Right hindlimb (tissue), 1 donor: ENCODE data around the gene NCK1.
"Not testable (repeated sequence)": the region's sequence is repeated elsewhere in the genome, so short reads cannot be mapped to it uniquely, and the experiment has no call there.

Experiments
- DNase-seq: peaks from one replicate; pipeline ENCODE4 v3.0.0-alpha.2; 2018

The NCK1 gene

DNA sequence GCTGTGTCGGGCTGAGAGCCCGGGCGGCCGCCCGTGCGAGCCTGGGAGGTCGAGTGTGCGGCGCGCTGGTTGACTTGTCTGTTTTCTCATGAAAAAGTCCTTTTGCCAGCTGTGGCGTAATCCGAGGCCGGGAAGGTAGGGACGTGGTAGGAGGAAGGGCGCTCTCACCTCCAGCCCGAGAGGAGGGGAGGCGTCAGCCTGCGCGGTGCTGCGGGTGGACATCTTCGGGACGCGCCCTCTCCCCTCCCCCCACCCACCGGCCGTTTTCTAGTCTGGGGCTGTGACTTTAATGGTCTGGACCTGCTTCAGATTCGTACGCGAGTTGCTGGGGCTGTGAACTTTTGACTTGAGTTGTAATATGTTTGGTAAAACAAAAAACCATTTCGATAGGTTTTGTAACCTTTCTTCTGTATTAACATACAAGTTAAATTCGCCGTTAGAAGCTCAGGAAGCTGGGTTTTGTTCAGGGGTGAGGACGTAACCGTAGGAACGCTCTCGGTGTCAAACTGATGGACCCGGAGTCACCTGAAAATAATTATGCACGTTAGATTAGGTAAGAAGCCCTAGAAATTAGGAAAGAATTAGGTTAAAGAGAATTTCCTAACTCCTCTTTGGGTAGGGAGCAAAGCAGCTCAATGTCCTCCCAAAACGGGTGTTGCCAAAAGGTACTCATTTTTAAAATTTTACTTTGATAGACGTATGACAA is 762 bp downstream of the NCK1 start:
- peak; percentile 76 for DNase-seq

DNA sequence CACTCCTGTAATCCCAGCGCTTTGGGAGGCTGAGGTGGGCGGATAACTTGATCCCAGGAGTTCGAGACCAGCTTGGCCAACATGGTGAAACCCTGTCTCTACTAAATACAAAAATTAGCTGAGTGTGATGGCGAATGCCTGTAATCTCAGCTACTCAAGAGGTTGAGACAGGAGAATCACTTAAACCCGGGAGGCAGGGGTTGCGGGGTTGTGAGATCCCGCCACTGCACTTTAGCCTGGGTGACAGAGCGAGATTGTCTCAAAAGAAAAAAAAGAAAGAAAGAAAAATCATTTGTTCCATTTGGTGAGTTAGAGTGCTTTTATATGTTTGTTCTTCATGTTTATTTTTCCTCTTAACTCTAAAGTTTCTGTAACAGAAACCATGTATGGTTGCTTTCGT is 7.3 kb downstream of the NCK1 start:
- DNase-seq: no peak

DNA sequence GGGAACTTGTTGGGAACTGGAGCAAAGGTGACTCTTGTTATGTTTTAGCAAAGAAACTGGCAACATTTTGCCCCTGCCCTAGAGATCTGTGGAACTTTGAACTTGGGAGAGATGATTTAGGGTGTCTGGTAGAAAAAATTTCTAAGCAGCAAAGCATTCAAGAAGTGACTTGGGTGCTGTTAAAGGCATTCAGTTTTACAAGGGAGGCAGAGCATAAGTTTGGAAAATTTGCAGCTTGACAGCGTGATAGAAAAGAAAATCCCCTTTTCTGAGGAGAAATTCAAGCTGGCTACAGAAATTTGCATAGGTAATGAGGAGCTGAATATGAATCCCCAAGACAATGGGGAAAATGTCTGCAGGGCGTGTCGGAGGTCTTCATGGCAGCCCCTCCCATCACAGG is 10.2 kb downstream of the NCK1 start:
- DNase-seq: not testable (repeated sequence)

DNA sequence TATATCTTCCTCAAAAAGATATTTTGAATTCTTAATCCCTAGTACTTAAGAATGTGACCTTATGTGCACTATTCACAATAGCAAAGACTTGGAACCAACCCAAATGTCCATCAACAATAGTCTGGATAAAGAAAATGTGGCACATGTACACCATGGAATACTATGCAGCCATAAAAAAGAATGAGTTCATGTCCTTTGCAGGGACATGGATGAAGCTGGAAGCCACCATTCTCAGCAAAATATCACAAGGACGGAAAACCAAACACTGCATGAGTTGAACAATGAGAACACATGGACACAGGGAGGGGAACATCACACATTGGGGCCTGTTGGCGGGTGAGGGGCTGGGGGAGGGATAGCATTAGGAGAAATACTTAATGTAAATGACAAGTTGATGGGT is 17.5 kb downstream of the NCK1 start:
- not testable (repeated sequence) for DNase-seq

DNA sequence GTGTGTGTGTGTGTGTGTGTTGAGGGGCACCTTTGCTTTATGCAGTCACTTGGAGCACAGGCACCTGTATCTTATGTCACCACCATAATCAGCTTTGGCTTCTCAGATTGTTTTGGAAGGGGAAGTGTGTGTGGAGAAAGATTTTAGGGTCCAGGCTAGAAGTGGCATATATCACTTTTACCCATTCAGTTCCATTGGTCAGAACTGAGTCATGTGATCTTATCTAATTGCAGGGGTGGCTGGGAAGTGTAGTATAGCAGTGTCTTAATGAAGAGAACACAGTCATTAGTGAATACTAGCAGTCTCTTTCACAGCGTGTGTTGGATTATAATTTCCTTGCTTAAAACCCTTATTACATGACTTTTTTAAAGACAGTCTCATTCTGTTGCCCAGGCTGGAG is 20.6 kb downstream of the NCK1 start:
- no peak for DNase-seq

DNA sequence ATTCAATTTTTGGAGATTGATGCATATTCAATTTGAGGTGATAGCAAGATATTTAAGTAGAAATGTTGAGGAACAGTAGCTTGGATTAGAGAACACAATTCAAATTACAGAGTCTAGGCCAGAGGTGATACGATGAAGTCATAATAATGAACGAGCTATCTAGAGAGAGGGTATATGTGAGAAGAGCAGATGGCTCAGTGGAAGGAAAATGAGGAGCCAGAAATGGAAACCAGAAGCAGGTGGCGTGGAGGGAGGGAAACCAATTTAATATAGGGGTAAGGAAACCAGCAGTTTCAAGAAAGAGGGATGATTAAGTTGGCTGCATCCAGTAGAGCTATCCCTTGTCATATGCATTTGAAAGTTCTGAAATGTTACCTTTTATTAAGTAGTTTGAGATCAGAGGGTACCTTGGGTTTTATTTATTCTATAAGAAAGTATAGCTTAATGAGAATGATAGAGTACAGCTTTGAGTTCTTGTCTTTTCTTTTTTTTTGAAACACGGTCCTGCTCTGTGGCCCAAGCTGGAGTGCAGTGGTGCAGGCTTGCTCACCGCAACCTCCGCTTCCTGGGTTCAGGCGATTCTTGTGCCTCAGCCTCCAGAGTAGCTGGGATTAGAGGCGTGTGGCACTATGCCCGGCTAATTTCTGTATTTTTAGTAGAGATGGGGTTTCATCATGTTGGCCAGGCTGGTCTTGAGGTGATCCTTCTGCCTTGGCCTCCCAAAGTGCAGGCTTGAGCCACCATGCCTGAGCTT is 22.1 kb downstream of the NCK1 start:
- no peak for DNase-seq

DNA sequence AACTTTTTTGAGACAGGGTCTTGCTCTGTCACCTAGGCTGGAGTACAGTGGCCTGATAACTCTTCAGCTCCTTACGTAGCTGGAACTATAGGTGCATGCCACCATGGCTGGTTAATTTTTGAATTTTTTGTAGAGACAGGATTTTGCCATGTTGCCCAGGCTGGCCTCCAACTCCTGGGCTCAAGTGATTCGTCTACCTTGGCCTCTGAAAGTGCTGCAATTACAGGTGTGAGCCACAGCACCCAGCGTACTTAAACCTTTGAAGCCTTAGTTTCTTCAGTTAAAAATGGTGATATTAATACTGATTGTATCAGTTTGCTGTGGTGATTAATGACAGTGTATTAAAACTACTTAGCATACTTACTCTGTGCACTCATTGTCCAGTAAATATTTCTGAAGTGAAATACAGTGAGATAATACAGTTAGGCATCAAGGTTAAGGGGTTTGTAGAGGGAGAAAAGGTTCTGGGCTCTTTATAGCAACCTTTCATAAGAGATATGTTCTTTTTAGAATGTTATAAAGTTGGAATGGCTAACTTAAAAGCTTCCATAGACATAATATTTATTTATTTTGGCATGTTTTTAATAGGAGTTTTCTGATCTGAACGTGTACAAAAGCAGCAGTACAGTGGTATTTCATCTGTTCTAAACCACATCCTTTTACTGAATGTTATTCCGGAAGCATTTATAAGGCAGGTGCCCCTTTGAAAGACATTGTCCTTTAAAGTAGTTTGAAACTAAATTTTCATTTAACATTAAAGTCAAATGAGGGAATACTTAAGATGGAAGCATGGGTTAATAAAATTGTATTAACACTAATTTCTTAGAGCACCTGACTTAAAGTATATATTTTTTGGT is 23.6 kb downstream of the NCK1 start:
- DNase-seq: no peak

DNA sequence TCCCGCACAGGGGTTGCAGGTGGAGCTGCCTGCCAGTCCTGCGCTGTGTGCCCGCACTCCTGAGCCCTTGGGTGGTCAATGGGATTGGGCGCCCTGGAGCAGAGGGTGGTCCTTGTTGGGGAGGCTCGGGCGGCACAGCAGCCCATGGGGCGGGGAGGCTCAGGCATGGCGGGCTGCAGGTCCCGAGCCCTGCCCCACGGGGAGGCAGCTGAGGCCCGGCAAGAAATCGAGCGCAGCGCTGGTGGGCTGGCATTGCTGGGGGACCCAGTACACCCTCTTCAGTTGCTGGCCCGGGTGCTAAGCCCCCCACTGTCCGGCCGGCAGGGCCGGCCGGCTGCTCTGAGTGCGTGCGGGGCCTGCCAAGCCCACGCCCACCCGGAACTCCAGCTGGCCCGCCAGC is 27.9 kb downstream of the NCK1 start:
- no peak for DNase-seq

DNA sequence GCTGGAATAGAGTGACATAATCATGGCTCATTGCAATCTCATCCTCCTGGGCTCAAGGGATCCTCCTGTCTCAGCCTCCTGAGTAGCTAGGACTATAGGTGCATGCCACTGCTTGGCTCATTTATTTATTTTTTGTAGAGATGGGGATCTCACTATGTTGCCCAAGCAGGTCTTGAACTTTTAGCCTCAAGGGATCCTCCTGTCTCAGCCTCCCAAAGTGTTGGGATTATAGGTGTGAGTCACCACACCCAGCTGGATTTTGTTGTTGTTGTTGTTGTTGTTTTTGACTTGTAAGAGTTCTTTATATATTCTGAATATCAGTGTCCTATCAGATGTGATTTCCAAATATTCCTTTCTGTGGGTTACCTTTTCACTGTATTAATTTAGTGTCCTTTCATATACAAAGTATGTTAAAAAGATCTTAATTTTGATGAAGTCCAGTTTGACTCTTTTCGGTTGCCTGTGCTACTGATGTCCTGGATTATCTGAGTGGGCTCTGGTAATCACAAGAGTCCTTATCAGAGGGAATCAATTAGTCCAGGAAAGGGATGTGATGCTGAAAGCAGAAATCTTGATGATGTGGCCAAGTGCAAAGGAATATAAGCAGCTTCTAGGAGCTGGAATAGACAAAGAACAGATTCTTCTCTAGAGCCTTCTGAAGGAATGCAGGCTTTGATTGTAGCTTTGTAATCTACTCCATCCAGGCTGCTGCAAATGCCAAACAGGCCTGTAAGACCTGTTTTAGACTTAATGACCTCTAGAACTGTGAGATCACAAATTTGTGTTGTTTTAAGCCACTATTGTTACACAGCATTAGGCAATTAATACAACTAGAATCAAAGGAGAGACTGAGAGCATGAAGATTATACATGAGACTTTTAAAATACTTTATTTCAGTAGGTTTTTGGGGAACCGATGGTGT is 30.2 kb downstream of the NCK1 start:
- no peak for DNase-seq

DNA sequence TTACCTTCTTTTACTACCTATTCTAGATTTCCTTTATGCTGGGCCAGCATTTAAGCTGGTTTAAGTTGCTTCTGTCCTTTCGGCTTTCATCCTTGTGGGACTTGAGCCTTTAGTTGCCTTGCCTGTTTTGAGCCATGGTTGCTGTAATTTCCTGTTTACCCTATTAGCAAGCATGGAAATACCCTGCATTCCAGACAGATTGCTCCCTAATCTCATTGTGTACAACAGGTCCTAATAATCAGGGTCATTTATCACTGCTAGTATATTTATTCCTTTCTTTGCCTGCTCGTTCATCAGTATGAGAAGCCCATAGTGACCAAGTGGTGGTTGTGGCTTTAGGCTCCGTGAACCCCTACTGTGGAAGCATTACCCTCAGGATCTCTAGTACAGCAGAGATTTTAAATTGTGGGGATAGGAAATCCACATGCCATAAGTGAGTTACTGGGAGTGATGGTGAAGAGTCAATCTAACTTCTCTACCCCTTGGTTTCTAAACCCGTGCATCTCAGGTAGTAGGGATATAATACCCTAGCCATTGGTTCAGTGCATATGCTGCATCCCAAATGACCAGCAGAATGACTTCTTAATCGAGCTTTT is 31.9 kb downstream of the NCK1 start:
- DNase-seq: no peak

DNA sequence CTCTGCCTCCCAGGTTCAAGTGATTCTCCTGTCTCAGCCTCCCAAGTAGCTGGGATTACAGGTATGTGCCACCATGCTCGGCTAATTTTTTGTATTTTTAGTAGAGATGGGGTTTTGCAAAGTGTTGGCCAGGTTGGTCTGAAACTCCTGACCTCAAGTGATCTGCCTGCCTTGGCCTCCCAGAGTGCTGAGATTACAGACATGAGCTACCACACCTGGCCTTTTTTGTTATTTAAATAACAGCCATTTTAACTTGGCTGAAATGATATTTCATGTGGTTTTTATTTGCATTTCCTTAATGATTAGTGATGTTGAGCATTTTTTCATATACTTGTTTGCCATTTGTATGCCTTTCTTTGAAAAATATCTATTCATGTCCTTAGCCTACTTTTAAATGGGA is 35.2 kb downstream of the NCK1 start:
- DNase-seq: not testable (repeated sequence)

DNA sequence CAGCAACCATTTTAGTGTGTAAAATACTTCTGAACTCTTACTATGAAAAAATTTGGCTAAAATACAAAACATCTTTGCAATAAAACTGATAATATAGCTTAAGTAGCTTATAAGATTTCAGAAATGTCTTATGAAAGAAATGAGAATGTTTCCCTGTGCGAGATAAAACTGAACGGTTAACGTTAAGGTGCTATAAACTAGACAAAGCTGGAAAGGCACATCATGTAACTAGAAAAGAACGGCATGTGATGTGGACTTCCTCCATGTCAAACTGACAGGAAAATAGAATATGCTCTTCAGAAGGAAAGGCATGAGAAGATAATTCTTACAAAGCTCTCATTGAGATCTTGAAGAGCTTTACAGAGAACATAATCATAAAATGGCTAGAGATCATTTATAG is 36.5 kb downstream of the NCK1 start:
- DNase-seq: no peak

DNA sequence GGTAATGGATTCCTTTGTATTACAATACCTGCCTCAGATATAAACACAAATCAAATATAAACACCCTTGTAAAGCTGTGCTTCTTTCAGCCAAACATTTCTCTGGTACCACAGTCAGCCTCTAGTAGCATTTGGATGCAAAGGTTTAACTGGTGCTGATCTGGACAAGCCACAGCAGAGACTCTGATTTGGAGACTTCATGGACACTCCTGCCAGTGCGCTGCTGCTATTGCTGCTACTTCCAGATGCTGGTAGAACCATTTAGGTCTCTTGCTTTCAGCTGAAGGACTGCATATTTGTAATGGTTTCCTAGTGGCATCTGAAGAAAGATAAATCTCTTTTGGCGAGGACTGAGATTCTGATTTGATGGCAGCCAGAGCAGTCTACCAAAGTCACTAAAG is 36.9 kb downstream of the NCK1 start:
- DNase-seq: no peak

DNA sequence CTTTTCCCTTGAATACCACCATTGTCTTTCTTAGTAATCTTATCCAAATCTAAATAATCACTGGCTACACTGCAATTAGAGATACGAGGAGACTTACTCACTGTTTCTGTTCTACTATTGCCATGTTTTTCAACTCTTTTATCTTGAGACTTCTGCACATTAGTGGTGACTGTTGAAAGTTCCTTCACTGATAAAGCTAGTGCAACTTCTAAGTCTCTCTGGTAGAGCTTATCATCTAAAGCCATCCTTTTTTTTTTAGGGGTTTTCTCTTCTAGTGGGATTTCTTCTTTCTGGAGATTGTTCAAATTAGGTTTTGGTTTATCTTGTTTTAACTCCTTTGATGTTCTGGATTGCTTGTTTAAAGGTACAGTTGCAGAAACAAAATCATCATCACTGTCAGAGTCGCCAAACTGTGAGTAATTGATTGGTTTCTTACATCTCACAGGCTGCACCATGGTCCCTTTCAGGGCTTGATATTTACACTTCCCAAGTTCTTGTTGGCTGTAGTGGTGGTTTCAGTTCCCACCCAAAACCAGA is 37.7 kb downstream of the NCK1 start:
- no peak for DNase-seq

DNA sequence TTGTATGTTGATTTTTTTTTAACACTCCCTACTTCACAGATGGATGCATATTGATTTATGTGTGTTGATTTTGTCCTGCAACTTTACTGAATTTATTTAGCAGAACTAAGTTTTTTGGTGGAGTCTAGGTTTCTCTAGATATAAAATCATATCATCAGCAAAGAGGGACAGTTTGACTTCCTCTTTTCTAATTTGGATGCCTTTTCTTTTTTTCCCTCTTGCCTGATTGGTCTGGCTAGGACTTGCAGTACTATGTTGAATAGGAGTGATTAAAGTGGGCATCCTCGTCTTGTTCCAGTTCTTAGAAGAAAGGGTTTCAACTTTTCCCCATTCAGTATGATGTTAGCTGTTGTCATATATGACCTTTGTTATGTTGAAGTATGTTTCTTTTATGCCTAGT is 38.7 kb downstream of the NCK1 start:
- not testable (repeated sequence) for DNase-seq

DNA sequence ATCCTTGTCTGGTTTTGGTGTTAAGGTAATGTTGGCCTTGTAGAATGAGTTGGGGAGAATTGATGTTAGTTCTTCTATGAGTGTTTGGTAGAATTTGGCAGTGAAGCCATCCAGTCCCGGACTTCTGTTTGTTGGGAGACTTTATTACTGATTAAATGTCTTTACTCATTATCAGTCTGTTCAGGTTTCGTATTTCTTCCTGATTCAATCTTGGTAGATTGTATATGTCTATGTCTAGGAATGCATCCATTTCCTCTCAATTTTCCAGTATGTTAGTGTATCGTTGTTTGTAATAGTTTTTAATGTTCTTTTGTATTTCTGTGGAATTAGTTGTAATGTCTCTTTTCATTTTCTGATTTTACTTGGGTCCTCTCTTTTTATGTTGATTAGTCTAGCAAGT is 39.4 kb downstream of the NCK1 start:
- DNase-seq: no peak

DNA sequence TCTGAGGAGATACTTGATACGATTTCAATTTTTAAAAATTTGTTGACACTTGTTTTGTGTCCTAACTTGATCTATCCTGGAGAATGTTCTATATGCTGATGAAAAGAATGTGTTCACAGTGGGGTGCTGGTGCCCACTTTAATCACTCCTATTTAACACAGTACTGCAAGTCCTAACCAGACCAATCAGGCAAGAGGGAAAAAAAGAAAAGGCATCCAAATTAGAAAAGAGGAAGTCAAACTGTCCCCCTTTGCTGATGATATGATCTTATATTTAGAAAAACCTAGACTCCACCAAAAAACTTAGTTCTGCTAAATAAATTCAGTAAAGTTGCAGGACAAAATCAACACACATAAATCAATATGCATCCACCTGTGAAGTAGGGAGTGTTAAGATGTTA is 40.5 kb downstream of the NCK1 start:
- DNase-seq: not testable (repeated sequence)

DNA sequence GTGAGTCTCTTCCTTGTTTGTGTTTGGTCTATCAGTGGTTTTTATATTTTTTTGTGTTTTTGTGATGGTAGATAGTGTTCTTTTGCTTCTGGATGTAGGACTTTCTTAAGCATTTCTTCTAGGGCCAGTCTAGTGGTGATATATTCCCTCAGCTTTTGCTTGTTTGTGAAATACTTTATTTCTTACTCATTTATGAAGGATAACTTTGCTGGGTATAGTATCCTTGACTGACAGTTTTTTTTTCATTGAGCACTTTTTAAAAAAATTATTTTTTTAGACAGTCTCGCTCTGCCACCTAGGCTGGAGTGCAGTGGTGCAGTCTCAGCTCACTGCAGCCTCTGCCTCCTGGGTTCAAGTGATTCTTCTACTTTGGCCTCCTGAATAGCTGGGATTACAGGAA is 41.9 kb downstream of the NCK1 start:
- no peak for DNase-seq

DNA sequence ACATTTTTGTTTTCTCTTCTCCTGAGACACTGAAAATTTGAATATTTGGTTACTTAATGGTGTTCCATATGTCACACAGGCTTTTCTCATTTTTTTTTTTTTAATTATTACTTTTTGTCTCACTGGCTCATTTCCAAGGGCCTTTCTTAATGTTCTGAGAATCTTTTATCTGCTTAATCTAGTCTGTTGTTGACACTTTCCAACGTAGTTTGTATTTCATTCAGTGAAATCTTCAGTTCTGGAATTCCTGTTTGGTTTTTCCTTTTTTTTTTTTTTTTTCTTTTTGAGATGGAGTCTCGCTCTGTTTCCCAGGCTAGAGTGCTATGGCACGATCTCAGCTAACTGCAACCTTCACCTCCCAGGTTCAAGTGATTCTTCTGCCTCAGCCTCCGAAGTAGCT is 42.7 kb downstream of the NCK1 start:
- no peak for DNase-seq

DNA sequence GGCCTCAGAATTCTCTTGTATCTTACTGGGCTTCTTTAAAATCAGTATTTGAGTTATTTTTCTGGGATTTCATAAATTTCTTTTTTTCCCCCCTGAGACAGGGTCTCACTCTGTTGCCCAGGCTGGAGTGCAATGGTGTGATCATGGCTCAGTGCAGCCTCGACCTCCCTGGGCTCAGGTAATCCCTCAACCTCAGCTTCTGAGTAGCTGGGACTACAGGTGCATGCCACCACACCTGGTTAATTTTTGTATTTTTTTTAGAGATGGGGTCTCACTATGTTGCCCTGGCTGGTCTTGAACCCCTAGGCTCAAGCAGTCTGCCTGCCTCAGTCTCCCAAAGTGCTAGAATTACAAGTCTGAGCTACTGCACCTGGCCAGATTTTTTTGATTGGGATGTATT is 43.5 kb downstream of the NCK1 start:
- DNase-seq: no peak

DNA sequence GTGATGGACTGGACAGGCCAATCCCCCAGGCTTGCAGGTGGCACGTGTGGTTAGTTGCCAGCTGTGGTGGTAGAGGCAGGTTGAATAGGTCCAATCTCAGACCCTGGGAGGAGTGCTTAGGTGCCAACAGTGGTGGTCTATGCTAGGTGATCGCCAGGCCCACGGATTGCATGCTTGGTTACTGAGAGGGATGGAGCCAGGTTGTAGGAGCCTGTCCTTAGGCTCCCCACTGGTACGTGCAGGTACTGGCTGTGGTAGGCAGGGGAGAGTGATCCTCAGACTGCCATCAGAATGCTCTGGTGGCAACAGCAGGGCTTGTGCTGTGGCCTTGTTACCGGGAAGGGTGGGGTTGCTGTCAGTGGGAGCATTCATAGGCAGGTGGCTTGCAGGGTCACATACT is 44.7 kb downstream of the NCK1 start:
- no peak for DNase-seq

DNA sequence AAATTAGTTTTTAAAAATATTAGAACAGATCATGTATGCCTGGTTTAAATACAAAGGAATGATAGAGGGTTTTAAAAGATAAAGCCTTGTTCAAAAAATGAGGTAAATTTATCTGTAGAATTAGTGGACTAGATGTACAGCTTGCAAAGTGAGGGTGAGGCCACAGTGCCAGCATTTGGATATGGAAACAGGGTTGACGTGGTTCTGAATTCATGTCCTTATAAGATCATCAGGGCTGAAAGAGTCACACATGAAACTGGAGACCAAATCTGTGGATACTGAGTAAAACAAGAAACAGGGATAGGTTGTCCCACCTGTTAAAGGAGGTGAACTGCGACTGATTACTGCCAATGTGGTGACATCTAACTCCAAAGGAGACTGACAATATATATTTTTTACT is 46.3 kb downstream of the NCK1 start:
- DNase-seq: no peak
